HG03521 (cell line): ENCODE measurements around the gene HCFC2.

ENCODE experiments used
- ATAC-seq: cut with Tn5 transposase; IDR thresholded peaks from one replicate; pipeline ENCODE4 v1.9.1; 2021; ENCODE audit warnings: mild to moderate bottlenecking, moderate library complexity; ENCODE audit not compliant: unreplicated experiment

HCFC2 gene

GRCh38 chr12:104056419-104056972 lies 7.8 kb upstream of the HCFC2 start:
- ATAC-seq, result no peak

- no peak for ATAC-seq
Measured at GRCh38 chr12:104057771-104058197, 6.5 kb upstream of the HCFC2 start.

DNA sequence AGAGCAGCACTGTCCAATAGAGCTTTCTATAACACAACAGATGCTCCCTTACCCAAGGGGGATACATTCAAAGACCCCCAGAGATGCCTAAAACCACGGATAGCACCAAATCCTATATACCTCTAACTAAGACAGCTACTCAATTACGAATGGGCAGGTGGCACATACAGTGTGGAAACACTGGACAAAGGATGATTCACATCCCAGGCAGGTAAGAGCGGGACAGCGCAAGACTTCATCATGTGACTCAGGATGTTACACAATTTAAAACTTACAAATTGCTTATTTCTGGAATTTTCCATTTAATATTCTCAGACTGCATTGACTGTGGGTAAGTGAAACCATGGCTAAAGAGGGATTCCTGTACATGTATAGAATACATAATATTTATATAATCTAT lies 5.5 kb upstream of the HCFC2 start:
- ATAC-seq, result no peak

- ATAC-seq, result no peak
Measured at GRCh38 chr12:104059963-104060362, 4.4 kb upstream of the HCFC2 start.

- ATAC-seq, result no peak
Measured at GRCh38 chr12:104060791-104061190, 3.5 kb upstream of the HCFC2 start.

- ATAC-seq, result peak; percentile 22
Measured at GRCh38 chr12:104063712-104064030, 660 bp upstream of the HCFC2 start.

DNA sequence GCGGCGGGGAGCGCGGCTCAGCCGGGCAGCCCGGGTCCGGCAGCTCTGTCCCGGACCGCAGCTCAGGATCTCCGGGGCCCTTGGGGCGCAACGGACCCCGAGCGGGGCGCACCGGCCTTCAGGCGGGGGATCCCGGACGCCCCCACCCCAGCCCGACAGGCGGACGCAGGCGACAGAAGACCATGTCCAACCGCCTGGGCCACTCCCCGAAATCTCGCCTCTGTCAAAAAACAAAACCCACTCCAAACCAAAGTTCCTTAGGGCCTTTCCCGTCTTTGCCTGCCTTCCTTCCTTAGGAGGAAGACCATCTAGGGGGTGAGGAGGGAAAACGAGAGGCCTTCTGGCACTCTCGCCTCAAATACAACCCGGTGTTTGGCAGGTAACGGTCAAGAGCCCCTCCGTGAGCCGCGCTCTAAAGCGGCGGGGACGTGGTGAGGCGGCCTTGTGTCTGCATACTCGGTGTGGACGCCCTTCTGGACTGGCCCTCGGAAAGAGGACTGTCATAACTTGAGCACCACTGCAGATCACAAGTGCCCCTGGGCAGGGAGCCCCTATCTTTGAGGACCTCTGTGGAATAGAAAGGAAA lies 604 bp downstream of the HCFC2 start:
- ATAC-seq, result no peak

- ATAC-seq, result no peak
Measured at GRCh38 chr12:104072099-104072498, 7.8 kb downstream of the HCFC2 start.

GRCh38 chr12:104073699-104074098 lies 9.4 kb downstream of the HCFC2 start:
- no peak for ATAC-seq

GRCh38 chr12:104079024-104079423 lies 14.7 kb downstream of the HCFC2 start:
- no peak for ATAC-seq

DNA sequence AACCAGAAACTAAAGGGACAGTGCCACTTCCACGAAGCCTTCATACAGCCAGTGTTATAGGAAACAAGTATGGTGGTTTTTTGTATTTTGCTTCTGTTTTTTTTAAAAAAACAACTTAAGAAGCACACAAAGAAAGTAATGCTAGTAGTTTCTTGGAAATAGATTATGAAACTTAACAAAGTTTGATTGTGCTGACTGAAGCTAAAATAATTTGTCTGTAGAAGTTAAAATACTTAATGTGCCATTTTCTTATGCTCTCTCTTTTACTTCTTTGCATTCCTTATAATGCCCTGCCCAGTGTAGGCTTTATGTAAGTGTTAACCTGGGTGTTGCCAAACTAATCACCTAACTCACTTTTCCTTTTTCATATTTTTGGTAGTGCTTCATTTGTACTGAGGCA lies 16.4 kb downstream of the HCFC2 start:
- no peak for ATAC-seq

- ATAC-seq, result peak; percentile 73
Measured at GRCh38 chr12:104083769-104084475, 19.6 kb downstream of the HCFC2 start.

GRCh38 chr12:104090685-104091084 lies 26.4 kb downstream of the HCFC2 start:
- ATAC-seq, result no peak

- no peak for ATAC-seq
Measured at GRCh38 chr12:104091136-104091535, 26.8 kb downstream of the HCFC2 start.

DNA sequence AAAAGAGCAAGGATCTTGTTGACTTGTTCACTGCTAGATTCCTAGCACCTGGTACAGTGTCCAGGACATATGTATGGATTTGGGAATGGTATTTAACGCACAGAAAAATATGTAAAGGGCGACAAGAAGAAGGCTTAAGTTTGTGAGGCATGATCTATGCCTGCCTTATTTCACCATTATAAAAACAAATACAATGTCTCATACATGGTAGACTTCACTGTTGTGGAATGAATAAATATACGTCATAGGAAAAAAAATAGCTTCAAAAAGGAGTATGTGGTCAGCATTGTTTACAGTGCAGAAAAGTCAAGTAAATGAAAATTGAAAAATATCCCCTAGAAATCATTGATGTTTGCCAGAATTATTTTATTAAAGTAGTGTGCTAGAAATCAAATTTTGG lies 30.0 kb downstream of the HCFC2 start:
- ATAC-seq, result no peak

- ATAC-seq, result no peak
Measured at GRCh38 chr12:104095289-104095688, 31.0 kb downstream of the HCFC2 start.

GRCh38 chr12:104097954-104098353 lies 33.6 kb downstream of the HCFC2 start:
- no peak for ATAC-seq

DNA sequence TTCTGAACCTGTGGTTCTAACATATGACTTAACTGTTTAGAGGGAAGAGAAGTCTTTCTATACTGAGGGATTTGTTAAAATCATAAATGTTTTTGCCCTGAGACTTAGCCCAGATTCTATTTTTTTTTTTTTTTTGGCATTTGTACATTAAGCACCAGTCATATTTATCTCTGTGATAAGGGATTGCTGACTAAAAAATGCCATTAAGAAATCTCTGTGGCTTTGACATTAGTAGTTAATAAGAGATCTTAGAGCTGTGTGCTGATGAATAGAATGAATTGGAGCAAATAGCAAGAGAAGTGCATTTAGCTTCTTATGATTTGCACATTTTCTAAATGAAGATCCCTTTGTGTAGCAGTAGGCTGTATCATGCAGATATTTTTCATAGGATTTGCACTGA lies 41.1 kb downstream of the HCFC2 start:
- ATAC-seq, result no peak

GRCh38 chr12:104106965-104107364 lies 42.6 kb downstream of the HCFC2 start:
- no peak for ATAC-seq

- no peak for ATAC-seq
Measured at GRCh38 chr12:104108755-104109445, 44.6 kb downstream of the HCFC2 start.

DNA sequence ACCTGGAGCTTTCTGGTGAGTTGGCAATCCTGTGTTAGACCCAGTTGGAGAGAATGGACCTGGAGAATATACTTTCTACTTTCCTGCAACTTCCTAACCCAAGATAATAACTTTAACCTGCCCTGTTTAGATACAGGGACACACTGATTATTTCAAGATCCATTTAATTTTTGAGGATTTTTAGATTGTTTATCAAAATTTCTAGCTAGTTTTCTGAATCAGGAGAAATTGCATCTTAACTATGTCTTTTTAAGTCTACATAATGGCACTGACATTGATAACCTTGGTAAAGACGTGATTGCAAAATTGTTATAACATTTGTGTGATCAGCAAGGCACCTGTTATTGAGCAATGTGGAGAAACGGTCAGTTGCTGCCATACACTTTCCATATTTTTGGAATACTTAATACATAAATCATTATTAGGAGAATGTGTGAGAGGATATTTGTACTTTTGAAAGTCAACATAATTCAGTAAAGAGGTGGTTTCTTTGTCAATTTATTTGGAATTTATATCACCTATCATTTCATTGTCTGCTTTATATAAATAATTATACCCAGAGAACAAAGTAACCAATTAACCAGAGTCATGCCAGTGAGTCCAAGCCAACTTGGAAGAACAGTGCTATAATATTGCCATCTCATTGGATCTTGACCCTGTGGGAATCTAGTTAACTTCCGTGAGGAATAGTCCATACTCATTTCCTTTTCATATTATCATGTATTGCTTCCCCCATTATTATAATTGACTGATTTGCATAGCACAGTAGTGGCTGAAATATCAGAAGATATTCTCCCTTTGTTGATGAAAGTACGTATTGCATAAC lies 45.3 kb downstream of the HCFC2 start:
- no peak for ATAC-seq
